Activated T-helper 1 cell treated with anti-CD3 and anti-CD28 coated beads, Interleukin-2, amount 50 U/mL, for 16 hours (primary cell): Measurements from ENCODE around the gene SPOCK1.
"Not testable (repeated sequence)": the region's sequence is repeated elsewhere in the genome, so short reads cannot be mapped to it uniquely, and the experiment has no call there.

Source experiments
- DNase-seq, 2 donors: peaks; one replicate each; pipeline ENCODE4 v3.0.0-alpha.2; 2020; ENCODE audit warnings: low read depth in 1 of 2, low spot score in 1 of 2

SPOCK1 gene

DNA sequence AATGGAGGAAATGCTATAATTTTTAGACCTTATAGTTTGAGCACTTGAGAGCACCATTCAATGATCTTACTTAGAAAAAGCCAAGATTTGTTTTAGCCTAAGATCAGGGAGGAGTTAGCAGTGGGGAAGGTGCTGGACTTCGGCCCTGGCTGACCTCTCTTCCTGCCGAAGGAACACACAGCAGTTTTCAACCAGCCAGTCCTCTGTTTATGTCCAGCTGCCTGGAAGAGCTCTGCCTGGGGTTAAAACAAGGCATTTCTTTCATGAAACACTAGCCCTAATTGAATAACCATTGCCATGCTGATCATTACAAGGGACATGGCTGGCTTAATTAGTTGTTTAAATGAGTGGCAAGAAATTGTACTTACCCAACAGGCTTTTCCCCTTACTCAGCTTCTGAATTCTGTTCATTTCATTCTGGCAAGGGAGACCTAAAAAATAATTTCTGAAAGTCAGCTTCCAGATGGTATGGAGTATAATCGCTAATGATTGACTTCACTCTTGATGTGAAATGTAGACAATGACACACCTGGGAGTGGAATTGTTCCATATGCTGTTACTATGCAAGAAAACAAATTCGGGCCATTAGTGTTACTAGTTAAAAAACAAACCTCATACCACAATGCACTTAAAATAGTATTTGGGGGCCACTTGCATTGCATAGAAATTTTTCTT is 514.2 kb downstream of the SPOCK1 start:
- DNase-seq: no peak

DNA sequence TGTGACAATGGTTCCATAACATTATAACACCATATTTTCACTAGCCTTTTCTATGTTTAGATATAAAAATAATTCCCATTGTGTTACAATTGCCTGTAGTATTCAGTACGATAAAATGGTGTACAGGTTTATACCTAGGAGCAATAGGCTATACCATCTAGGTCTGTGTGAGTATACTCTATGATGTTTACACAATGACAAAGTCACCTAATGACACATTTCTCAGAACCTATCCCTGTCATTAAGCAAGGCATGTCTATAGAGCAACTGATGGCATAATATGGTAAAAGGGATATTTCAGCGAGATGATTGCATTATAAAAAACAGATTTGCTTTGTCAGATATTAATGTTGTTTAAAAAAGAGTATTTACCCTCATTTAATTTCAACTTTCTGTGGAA is 517.2 kb downstream of the SPOCK1 start:
- DNase-seq: no peak

- no peak for DNase-seq
Measured at GRCh38 chr5:136979131-136979530, 520.0 kb downstream of the SPOCK1 start.

DNA sequence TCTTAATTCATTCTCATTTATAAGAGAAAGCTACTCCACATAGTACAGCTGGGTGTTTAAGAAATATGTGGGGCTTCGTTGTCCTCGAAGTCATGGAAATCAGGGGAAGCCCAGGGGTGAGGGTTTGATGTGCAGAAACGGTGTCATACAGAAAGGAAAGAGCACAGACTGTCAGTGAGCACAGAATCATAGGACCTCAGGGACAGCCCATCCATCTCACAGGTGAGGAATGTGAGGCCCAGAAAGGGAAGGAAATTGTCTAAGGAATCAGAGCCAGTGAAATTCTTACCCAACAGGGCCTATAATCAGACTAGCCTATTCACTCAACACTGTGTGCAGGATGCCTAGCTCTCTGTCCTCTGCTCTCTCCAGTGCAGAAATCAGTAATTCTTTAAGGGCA is 535.6 kb downstream of the SPOCK1 start:
- DNase-seq: no peak

- no peak for DNase-seq
Measured at GRCh38 chr5:136957428-136957827, 541.7 kb downstream of the SPOCK1 start.

DNA sequence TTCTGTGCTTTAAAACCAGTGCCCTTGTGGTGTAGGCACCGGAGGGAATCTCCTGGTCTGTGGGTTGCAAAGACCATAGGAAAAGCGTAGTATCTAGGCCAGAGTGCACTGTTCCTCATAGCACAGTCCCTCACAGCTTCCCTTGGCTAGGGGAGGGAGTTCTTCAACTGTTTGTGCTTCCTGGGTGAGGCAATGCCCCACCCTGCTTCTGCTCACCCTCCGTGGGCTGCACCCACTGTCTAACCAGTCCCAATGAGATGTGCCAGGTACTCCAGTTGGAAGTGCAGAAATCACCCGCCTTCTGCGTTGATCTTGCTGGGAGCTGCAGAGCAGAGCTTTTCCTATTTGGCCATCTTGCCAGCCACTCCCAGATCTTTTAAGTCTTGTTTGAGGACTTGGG is 545.0 kb downstream of the SPOCK1 start:
- DNase-seq: not testable (repeated sequence)

DNA sequence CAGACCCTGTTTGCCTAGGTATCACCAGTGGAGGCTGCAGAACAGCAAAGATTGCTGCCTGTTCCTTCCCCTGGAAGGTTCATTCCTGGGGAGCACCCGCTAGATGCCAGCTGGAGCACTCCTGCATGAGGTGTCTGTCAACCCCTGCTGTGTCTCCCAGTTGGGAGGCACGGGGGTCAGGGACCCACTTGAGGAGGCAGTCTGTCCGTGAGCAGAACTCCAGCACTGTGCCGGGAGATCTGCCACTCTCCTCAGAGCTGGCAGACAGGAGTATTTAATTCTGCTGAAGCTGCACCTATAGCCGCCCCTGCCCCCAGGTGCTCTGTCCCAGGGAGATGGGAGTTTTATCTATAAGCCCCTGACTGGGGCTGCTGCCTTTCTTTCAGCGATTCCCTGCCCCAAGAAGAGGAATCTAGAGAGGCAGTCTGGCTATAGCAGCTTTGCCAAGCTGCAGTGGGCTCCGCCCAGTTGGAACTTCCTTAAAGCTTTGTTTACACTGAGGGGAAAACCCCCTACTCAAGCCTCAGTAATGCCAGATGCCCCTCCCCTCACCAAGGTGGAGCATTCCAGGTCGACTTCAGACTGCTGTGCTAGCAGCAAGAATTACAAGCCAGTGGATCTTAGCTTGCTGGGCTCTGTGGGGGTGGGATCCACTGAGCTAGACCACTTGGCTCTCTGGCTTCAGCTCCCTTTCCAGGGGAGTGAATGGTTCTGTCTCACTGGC is 545.6 kb downstream of the SPOCK1 start:
- not testable (repeated sequence) for DNase-seq

DNA sequence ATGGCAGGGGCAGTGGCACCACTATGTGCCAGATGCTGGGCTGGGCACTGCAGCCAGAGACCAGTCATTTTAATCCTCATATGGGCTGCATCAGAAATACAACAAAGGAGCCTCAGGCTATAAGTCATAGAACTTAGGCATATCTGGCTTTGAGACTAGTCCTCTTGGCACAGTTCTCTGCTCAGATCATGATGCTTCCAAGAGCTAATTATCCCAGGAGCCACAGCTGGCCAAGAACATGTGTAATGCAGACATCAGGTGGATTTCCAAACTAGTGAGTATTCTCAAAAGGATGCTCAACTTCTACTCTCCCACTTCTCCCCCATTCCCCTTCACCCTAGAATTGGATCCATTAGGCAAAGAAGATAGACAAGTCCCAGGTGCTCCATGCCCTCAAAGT is 571.6 kb downstream of the SPOCK1 start:
- DNase-seq: no peak

DNA sequence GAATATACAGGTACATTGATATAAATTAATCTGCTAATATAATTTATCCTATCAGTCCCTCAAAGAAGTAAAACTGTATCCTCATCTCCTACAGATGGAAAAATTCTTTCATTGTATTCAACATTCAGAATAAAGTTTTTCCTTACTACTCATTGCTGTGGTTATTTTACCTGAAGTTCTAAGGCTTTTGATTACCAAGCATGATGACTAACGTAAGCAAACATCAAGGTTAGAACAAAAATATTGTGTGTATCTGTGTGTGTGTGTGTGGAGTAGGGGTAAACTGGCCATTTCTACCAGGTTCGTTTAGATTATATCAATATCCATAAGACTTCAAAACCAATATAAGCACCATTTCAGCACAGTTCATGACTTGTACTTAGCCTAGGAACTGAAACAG is 573.1 kb downstream of the SPOCK1 start:
- no peak for DNase-seq
